GM12873 (cell line): ENCODE measurements around the gene LRRC4B.
A peak's percentile ranks its signal among the peaks of the same experiment; 100 is the strongest.

ENCODE experiments used
- TF ChIP-seq, protein P1 (sequence below): IDR thresholded peaks from 2 replicates; pipeline ENCODE4 v1.5.1; 2012; ENCODE audit warnings: low read depth, mild to moderate bottlenecking, moderate library complexity, low read length, control low read depth; ENCODE audit not compliant: insufficient read depth; ENCODE audit errors: missing control alignments

Gene LRRC4B

GRCh38 chr19:50562996-50563395, 5.2 kb downstream of the LRRC4B start:
- TF ChIP-seq, protein P1, sequence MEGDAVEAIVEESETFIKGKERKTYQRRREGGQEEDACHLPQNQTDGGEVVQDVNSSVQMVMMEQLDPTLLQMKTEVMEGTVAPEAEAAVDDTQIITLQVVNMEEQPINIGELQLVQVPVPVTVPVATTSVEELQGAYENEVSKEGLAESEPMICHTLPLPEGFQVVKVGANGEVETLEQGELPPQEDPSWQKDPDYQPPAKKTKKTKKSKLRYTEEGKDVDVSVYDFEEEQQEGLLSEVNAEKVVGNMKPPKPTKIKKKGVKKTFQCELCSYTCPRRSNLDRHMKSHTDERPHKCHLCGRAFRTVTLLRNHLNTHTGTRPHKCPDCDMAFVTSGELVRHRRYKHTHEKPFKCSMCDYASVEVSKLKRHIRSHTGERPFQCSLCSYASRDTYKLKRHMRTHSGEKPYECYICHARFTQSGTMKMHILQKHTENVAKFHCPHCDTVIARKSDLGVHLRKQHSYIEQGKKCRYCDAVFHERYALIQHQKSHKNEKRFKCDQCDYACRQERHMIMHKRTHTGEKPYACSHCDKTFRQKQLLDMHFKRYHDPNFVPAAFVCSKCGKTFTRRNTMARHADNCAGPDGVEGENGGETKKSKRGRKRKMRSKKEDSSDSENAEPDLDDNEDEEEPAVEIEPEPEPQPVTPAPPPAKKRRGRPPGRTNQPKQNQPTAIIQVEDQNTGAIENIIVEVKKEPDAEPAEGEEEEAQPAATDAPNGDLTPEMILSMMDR, result no peak

GRCh38 chr19:50562329-50562728, 5.9 kb downstream of the LRRC4B start:
- TF ChIP-seq, protein P1, result no peak

DNA sequence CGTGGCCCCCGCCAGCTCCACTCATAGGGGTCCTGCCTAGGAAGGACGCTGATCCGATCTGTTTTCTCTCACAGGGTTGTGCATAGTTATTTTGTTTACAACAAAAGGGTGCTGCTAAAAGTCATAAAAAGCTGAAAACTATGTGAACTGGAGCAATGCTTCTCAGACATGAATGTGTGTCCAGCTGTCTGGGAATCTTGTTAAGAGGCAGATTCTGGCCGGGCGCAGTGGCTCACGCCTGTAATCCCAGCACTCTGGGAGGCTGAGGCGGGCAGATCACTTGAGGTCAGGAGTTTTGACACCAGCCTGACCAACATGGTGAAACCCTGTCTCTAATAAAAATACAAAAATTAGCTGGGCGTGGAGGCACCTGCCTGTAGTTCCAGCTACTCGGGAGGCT, 8.6 kb downstream of the LRRC4B start:
- TF ChIP-seq, protein P1, result no peak

DNA sequence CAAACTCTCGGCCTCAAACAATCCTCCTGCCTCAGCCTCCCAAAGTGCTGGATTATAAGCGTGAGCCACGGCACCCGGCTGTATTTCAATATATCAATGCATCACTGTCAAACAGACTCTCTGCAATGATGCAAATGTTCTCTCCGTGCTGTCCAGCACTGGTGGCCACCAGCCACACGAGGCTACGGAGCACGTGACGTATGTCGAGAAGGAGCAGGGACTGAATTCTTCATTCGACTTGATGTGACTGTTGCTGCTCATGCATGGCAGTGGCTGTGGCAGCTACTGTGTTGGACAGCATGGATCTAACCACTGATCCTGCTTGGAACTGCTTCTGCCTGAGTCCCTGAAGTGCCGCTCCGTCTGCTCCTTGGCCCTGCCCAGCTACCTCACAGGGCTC, 9.8 kb downstream of the LRRC4B start:
- TF ChIP-seq, protein P1, result no peak

GRCh38 chr19:50558039-50558438, 10.2 kb downstream of the LRRC4B start:
- TF ChIP-seq, protein P1, result no peak

- TF ChIP-seq, protein P1, result no peak
These were observed 11.1 kb downstream of the LRRC4B start for GRCh38 chr19:50557009-50557613.

- TF ChIP-seq, protein P1, result peak; percentile 79
These were observed 11.8 kb downstream of the LRRC4B start for GRCh38 chr19:50556282-50557008.
